AG04450 (cell line): Measurements from ENCODE around the gene SCN2B. TPM values are rescaled to one million over a fixed set of nuclear protein-coding genes. Genes with fewer than 3 reads are reported as not detected.

Source experiments
- CTCF ChIA-PET: fragments of 300-600, 350-600 bp; formaldehyde crosslinking; extraction: SDS; loops from one replicate; lab custom pipeline; 2022; ENCODE audit warnings: antibody characterized with exemption, inconsistent platforms; lab: Charles Lee
- POLR2A ChIA-PET: fragments of 350-600 bp; formaldehyde crosslinking; extraction: SDS; loops from one replicate; lab custom pipeline; 2021; ENCODE audit warnings: antibody characterized with exemption, inconsistent platforms; lab: Yijun Ruan, JAX
- DNase-seq: peaks from one replicate; pipeline ENCODE4 v3.0.0-alpha.2; 2011; ENCODE audit warnings: low read depth, low spot score
- H3K27ac ChIP-seq: one replicate; pipeline ENCODE4 v1.5.1; 2012; ENCODE audit warnings: low read depth, low read length, control low read depth
- H3K27me3 ChIP-seq: one replicate; pipeline ENCODE4 v1.6.0; 2012; ENCODE audit warnings: low read length; ENCODE audit not compliant: control insufficient read depth, insufficient read depth
- H3K4me3 ChIP-seq: 2 replicates; pipeline ENCODE4 v1.5.1; 2011; ENCODE audit warnings: mild to moderate bottlenecking, low read depth, low read length, control low read depth
- H3K9me3 ChIP-seq: 2 replicates; pipeline ENCODE4 v1.5.1; 2012; ENCODE audit warnings: low read length; ENCODE audit not compliant: control insufficient read depth, insufficient read depth
- CTCF ChIP-seq: IDR thresholded peaks from 2 replicates; pipeline ENCODE4 v1.5.1; 2011; ENCODE audit warnings: low read depth, low read length, control low read depth, inconsistent platforms
- polyA plus RNA-seq: library from polyadenylated mRNA; depleted of rRNA; stranded (reverse); fragments of >200 nt; gene quantifications from 2 replicates; pipeline ENCODE4 v1.2.3, GENCODE V29; 2011

The SCN2B gene
- polyA plus RNA-seq, 1 experiment = 0.01 TPM

GRCh38 chr11:118170882-118171268, 5.6 kb downstream of the SCN2B start:
- DNase-seq = no peak
- peaks cover 28% of the 10 kb centered on the region for H3K27me3 ChIP-seq
- no peaks in the 10 kb centered on the region for H3K9me3 ChIP-seq
- POLR2A ChIA-PET = no interaction called here
- H3K27ac ChIP-seq = no peak overlapping the region
- CTCF ChIA-PET = interaction anchor here (0.6 to 4.4 kb wide), 27 partner anchors 8 to 363 kb away, joined by 3 to 71 read pairs (median 4); partner anchors contain the start of gene SCN4B
- no peak for TF ChIP-seq CTCF
- H3K4me3 ChIP-seq = no peak overlapping the region

- Histone ChIP-seq H3K4me3 (no peak overlapping the region), H3K27me3 (peaks cover 22% of the 10 kb centered on the region), H3K9me3 (no peaks in the 10 kb centered on the region), H3K27ac (no peak overlapping the region)
- ChIA-PET POLR2A (no interaction called here), CTCF (interaction anchor here (0.7 to 4.4 kb wide), 4 partner anchors 14 to 226 kb away, joined by 5 to 71 read pairs (median 12); no protein-coding TSS in a partner anchor)
- TF ChIP-seq CTCF = no peak
- no peak for DNase-seq
Measured at GRCh38 chr11:118170231-118170630, 6.2 kb downstream of the SCN2B start.

GRCh38 chr11:118169300-118170140, 6.9 kb downstream of the SCN2B start:
- ChIA-PET CTCF (interaction anchor here (2.0 to 4.4 kb wide), 3 partner anchors 13 to 184 kb away, joined by 7 to 71 read pairs (median 18); no protein-coding TSS in a partner anchor), POLR2A (no interaction called here)
- H3K4me3 ChIP-seq = no peak overlapping the region
- no peak overlapping the region for H3K27ac ChIP-seq
- H3K27me3 ChIP-seq = peaks cover 21% of the 10 kb centered on the region
- DNase-seq = no peak
- H3K9me3 ChIP-seq = no peaks in the 10 kb centered on the region
- TF ChIP-seq CTCF = no peak

- Histone ChIP-seq H3K4me3 (no peak overlapping the region), H3K27me3 (peaks cover 21% of the 10 kb centered on the region), H3K9me3 (no peaks in the 10 kb centered on the region), H3K27ac (no peak overlapping the region)
- ChIA-PET POLR2A (no interaction called here), CTCF (no interaction called here)
- no peak for DNase-seq
- no peak for TF ChIP-seq CTCF
Measured at GRCh38 chr11:118168751-118169150, 7.7 kb downstream of the SCN2B start.

- no peak for DNase-seq
- peaks cover 23% of the 10 kb centered on the region for H3K27me3 ChIP-seq
- ChIA-PET CTCF (no interaction called here), POLR2A (no interaction called here)
- TF ChIP-seq CTCF = no peak
- no peak overlapping the region for H3K27ac ChIP-seq
- H3K4me3 ChIP-seq = no peak overlapping the region
- H3K9me3 ChIP-seq = no peaks in the 10 kb centered on the region
Measured at GRCh38 chr11:118168316-118168715, 8.1 kb downstream of the SCN2B start.
